Activated gamma-delta T cell (primary cell): ENCODE results near the gene NPPC.
"Not testable (repeated sequence)": the region's sequence is repeated elsewhere in the genome, so short reads cannot be mapped to it uniquely, and the experiment has no call there.

Experiments
- DNase-seq: peaks from one replicate; lab custom pipeline; 2025; lab: John Stamatoyannopoulos, UW

The NPPC gene

DNA sequence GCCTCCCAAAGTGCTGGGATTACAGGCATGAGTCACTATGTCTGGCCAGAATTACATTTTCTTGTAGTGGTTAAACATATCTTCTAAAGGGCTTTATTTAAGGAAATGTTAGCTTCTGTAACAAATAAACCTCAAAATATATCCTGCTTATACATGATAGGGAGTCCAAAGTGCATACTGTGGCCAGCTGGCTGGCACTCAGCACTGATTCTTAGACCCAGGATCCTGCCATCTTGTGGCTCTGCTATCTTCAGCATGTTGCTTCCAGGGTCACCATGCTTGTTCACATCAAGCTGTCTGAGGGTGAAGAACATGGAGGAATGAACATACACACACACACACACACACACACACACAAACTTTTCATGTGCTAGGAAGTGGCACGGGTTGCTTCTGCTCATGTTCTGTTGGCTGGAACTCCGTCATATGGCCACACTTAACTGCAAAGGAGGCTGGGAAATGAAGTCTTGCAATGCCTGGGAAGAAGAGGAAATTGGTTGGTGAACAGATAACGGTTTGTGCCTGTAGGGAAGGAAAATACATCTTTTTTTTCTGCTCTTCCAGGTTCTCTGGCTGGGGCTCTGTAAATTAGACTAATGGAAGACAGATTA is 40.0 kb downstream of the NPPC start:
- DNase-seq = no peak

- no peak for DNase-seq
These were observed 41.6 kb downstream of the NPPC start for GRCh38 chr2:231884438-231885140.

DNA sequence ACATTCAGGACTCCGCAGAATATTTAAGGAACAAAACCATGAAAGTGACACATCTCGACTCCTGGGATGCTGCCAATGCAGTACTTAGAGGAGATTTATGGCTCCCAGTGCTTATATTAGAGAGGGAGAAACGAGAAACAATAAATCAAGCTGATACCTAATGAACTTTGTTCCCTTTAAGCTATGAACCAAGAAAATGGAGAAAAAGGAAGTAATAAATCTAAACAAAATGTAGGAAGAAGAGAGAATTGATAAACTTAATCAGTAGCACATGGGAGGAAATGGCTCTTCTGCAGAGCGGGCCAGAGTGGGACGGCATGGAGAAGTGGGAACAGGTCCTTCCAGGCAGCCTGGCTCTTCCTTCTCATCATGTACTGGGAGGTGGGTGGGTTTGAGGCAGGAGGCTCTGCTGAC is 42.7 kb downstream of the NPPC start:
- no peak for DNase-seq

GRCh38 chr2:231882646-231883045 is 43.5 kb downstream of the NPPC start:
- no peak for DNase-seq

GRCh38 chr2:231880371-231880770 is 45.8 kb downstream of the NPPC start:
- DNase-seq = not testable (repeated sequence)

DNA sequence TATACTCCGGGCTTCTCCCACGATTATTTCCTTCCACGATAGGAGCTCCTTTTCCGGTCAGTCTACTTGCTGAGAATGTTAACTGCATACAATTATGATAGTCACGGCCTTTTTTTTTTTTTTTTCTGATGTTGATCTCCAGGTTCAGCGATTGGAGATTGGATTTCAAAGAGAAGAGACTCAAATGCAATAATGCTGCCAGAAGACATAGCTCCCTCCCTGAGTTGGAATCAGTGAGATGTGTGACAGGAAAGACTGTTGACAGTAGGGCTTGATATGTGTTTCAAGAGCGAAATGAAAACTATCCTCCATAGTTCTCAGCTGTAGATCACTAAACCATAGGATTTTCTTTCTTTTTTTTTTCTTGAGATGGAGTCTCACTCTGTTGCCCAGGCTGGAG is 47.0 kb downstream of the NPPC start:
- no peak for DNase-seq

- no peak for DNase-seq
These were observed 48.4 kb downstream of the NPPC start for GRCh38 chr2:231877533-231878456.

GRCh38 chr2:231874944-231875343 is 51.3 kb downstream of the NPPC start:
- no peak for DNase-seq
